DND-41 (cell line): Measurements from ENCODE around the gene PTGFR.

Experiments
- ATAC-seq: fragments of 200-7000 bp; cut with Tn5 transposase; 3 replicates; pipeline ENCODE4 v1.9.1; 2021; ENCODE audit warnings: low read depth; ENCODE audit not compliant: insufficient read depth
- DNase-seq: peaks from one replicate; pipeline ENCODE4 v3.0.0-alpha.2; 2020
- H2AFZ ChIP-seq: 2 replicates; pipeline ENCODE4 v1.6.0; 2012; ENCODE audit warnings: low read depth, low read length
- H3K27ac ChIP-seq: 2 replicates; pipeline ENCODE4 v1.5.1; 2012; ENCODE audit warnings: low read length, inconsistent platforms
- H3K27me3 ChIP-seq: fragments of 200-600 bp; sonication (generic); 2 replicates; pipeline ENCODE4 v1.6.0; 2012; ENCODE audit warnings: low read length, mild to moderate bottlenecking, inconsistent platforms; ENCODE audit not compliant: insufficient read depth, poor library complexity
- H3K36me3 ChIP-seq: 2 replicates; pipeline ENCODE4 v1.5.1; 2012; ENCODE audit warnings: low read length, inconsistent platforms; ENCODE audit not compliant: insufficient read depth
- H3K4me1 ChIP-seq: 2 replicates; pipeline ENCODE4 v1.5.1; 2012; ENCODE audit warnings: mild to moderate bottlenecking, low read length; ENCODE audit not compliant: insufficient read depth
- H3K4me2 ChIP-seq: 2 replicates; pipeline ENCODE4 v1.6.0; 2012; ENCODE audit warnings: mild to moderate bottlenecking, moderate library complexity, low read length, inconsistent platforms; ENCODE audit not compliant: insufficient read depth
- H3K4me3 ChIP-seq, 2 experiments: fragments of 200-600 bp in 1 of 2; shearing (Covaris generic) in 1 of 2; 2 replicates each; pipeline ENCODE4 v1.5.1; 2012 to 2016; ENCODE audit warnings: inconsistent platforms in 2 of 2, low read length in 2 of 2, mild to moderate bottlenecking in 2 of 2, low read depth in 1 of 2, moderate library complexity in 1 of 2
- H3K79me2 ChIP-seq: 2 replicates; pipeline ENCODE4 v1.6.0; 2012; ENCODE audit warnings: low read length, inconsistent platforms; ENCODE audit not compliant: insufficient read depth
- H3K9ac ChIP-seq: 2 replicates; pipeline ENCODE4 v1.6.0; 2012; ENCODE audit warnings: low read depth, mild to moderate bottlenecking, inconsistent platforms, low read length, moderate library complexity
- H3K9me3 ChIP-seq: 2 replicates; pipeline ENCODE4 v1.5.1; 2012; ENCODE audit warnings: low read length, moderate library complexity, mild to moderate bottlenecking, inconsistent platforms; ENCODE audit not compliant: insufficient read depth, severe bottlenecking
- H4K20me1 ChIP-seq: 2 replicates; pipeline ENCODE4 v1.6.0; 2012; ENCODE audit warnings: low read length; ENCODE audit not compliant: insufficient read depth
- EZH2 ChIP-seq: IDR thresholded peaks from 3 replicates; pipeline ENCODE4 v1.6.1; 2012; ENCODE audit warnings: borderline replicate concordance, low read depth, mild to moderate bottlenecking, moderate library complexity, low read length, inconsistent platforms; ENCODE audit not compliant: severe bottlenecking
- TF ChIP-seq, protein P1 (sequence below): IDR thresholded peaks from 2 replicates; pipeline ENCODE4 v1.5.1; 2012; ENCODE audit warnings: borderline replicate concordance, low read length, moderate library complexity, mild to moderate bottlenecking; ENCODE audit not compliant: poor library complexity, severe bottlenecking; ENCODE audit errors: extremely low read depth

The PTGFR gene

DNA sequence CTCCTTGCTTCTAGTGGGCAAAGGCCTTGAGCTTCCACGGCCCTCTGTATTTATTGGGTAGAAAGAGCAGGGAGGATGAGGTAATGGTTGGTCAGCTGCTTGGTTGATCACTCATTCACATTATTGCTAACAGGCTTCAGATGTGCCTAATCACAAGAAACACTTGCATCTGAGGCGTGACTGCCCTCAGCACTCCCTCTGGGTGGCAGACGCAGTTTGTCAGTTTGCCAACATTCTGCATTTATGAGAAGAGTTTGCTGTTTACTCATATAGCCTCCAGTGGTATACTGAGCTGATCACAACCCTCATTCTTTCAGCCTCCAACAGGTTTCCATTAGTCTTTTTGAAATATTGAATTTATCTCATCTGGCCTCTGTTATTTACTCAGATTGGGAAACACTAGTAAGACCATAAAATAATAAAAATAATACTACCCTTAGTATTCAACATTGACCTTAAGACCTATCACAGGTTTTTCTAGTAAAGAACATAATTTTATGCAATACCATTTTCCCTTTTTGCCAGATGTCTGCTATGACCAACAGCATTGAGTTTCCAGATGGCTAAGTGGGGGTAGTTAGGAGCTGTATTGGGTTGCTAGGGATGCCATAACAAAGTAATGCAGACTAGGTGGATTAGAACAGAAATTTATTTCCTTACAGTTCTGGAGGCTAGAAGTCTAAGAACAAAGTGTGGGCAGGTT is 53.3 kb downstream of the PTGFR start:
- Histone ChIP-seq H2AFZ (no peak overlapping the region), H3K4me3 (no peak overlapping the region), H3K4me2 (no peak overlapping the region), H3K4me1 (no peaks in the 10 kb centered on the region), H3K9me3 (no peaks in the 10 kb centered on the region), H3K27ac (no peak overlapping the region), H3K27me3 (no peaks in the 10 kb centered on the region), H4K20me1 (no peaks in the 10 kb centered on the region), H3K79me2 (no peaks in the 10 kb centered on the region), H3K9ac (no peak overlapping the region), H3K36me3 (no peaks in the 10 kb centered on the region)
- ATAC-seq (no peak), DNase-seq (no peak)
- TF ChIP-seq EZH2: no peak
- TF ChIP-seq, protein P1, sequence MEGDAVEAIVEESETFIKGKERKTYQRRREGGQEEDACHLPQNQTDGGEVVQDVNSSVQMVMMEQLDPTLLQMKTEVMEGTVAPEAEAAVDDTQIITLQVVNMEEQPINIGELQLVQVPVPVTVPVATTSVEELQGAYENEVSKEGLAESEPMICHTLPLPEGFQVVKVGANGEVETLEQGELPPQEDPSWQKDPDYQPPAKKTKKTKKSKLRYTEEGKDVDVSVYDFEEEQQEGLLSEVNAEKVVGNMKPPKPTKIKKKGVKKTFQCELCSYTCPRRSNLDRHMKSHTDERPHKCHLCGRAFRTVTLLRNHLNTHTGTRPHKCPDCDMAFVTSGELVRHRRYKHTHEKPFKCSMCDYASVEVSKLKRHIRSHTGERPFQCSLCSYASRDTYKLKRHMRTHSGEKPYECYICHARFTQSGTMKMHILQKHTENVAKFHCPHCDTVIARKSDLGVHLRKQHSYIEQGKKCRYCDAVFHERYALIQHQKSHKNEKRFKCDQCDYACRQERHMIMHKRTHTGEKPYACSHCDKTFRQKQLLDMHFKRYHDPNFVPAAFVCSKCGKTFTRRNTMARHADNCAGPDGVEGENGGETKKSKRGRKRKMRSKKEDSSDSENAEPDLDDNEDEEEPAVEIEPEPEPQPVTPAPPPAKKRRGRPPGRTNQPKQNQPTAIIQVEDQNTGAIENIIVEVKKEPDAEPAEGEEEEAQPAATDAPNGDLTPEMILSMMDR: no peak

DNA sequence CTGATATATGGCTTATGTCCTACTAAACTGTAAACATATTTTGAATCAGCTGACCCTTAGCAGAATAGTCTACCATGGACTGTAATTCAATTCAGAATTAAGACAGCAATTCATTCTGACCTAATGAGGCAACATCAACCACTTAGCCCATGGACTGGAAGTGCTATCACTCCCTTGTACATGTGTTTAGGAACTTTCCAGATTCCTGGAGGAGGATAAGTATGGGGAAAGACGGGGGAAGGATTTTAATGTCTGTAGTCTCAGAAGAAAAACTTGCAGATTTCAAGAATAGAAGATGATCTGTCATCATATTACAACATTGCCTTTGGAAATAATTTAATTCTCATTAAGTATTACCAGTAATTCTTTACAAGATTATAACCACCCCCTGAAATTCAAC is 56.3 kb downstream of the PTGFR start:
- no peak overlapping the region for H3K27ac ChIP-seq
- no peak overlapping the region for H2AFZ ChIP-seq
- no peak for ATAC-seq
- no peak overlapping the region for H3K9ac ChIP-seq
- H3K4me3 ChIP-seq: no peak overlapping the region
- H3K36me3 ChIP-seq: no peaks in the 10 kb centered on the region
- no peak for DNase-seq
- H3K4me2 ChIP-seq: no peak overlapping the region
- no peak for TF ChIP-seq EZH2
- TF ChIP-seq, protein P1: no peak
- H3K79me2 ChIP-seq: no peaks in the 10 kb centered on the region
- H4K20me1 ChIP-seq: no peaks in the 10 kb centered on the region
- H3K4me1 ChIP-seq: no peaks in the 10 kb centered on the region
- H3K27me3 ChIP-seq: no peaks in the 10 kb centered on the region
- no peaks in the 10 kb centered on the region for H3K9me3 ChIP-seq

DNA sequence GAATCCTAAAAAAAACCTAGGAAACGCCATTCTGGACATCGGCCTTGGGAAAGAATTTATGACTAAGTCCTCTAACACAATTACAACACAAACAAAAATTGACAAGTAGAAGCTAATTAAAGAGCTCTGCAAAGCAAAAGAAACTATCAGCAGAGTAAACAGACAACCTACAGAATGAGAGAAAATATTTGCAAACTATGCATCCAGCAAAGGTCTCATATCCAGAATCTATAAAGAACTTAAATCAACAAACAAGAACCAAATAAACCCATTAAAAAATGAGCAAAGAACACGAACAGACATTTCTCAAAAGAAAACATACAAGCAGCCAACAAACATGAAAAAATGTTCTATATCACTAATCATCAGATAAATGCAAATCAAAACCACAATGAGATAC is 58.6 kb downstream of the PTGFR start:
- Histone ChIP-seq H2AFZ (no peak overlapping the region), H3K27me3 (no peaks in the 10 kb centered on the region), H3K4me3 (no peak overlapping the region), H4K20me1 (no peaks in the 10 kb centered on the region), H3K4me2 (no peak overlapping the region), H3K4me1 (no peaks in the 10 kb centered on the region), H3K27ac (no peak overlapping the region), H3K36me3 (no peaks in the 10 kb centered on the region), H3K79me2 (no peaks in the 10 kb centered on the region), H3K9ac (no peak overlapping the region), H3K9me3 (no peaks in the 10 kb centered on the region)
- no peak for ATAC-seq
- DNase-seq: no peak
- TF ChIP-seq, protein P1: no peak
- TF ChIP-seq EZH2: no peak

DNA sequence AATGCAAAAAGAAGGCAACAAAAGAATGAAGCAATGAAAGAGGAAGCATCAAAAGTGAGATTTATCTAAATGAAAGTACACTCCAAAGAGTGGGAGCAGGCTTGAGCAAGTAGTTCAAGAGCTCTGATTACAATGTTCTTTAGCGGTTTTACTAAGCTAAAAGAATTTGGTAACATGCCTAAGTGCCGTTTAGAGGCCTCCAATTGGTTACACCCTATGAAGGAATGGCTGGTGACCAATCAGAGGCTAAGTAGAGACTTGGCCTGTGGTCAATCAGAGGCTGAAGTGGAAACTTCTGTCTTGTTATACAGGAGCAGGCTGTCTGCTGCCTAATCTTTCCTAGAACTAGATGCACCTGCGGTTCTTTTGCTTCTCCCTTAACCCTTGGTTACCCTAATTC is 59.1 kb downstream of the PTGFR start:
- Histone ChIP-seq H4K20me1 (no peaks in the 10 kb centered on the region), H3K4me2 (no peak overlapping the region), H3K9ac (no peak overlapping the region), H3K9me3 (no peaks in the 10 kb centered on the region), H3K79me2 (no peaks in the 10 kb centered on the region), H3K27me3 (no peaks in the 10 kb centered on the region), H3K4me3 (no peak overlapping the region), H3K4me1 (no peaks in the 10 kb centered on the region), H2AFZ (no peak overlapping the region), H3K27ac (no peak overlapping the region), H3K36me3 (no peaks in the 10 kb centered on the region)
- TF ChIP-seq, protein P1: no peak
- no peak for TF ChIP-seq EZH2
- ATAC-seq (no peak), DNase-seq (no peak)
